Renal cortical epithelial cell (primary cell): ENCODE measurements around the gene SIVA1. TPM values are rescaled to one million over a fixed set of nuclear protein-coding genes. Genes with fewer than 3 reads are reported as not detected.

ENCODE experiments used
- total RNA-seq: library from RNA; depleted of rRNA; stranded (reverse); fragments of >200 nt; gene quantifications from 2 replicates; pipeline ENCODE4 v1.2.3, GENCODE V29; 2014

Gene SIVA1
- total RNA-seq, 1 donor from 2014 or later = 38.8 TPM

Other genes with a start within 250 kb of the SIVA1 start
- not detected in 2 replicates for gene C14orf180, start 173.4 kb upstream of the SIVA1 start, total RNA-seq
- not detected in 2 replicates for gene TMEM179, start 148.4 kb upstream of the SIVA1 start, total RNA-seq
- 51.2 and 80.9 TPM in 2 replicates for gene INF2, start 63.5 kb upstream of the SIVA1 start, total RNA-seq
- 0.87 and 2.8 TPM in 2 replicates for gene ADSS1, start 28.9 kb upstream of the SIVA1 start, total RNA-seq
- 191 and 261 TPM in 2 replicates for gene AKT1, start 42.6 kb downstream of the SIVA1 start, total RNA-seq
- 7.6 and 8.1 TPM in 2 replicates for gene ZBTB42, start 48.0 kb downstream of the SIVA1 start, total RNA-seq
- 31.3 and 40.1 TPM in 2 replicates for gene CEP170B, start 112.1 kb downstream of the SIVA1 start, total RNA-seq
- 0.05 TPM in 1 of 2 replicates, not detected in the other for gene PLD4, start 171.7 kb downstream of the SIVA1 start, total RNA-seq
- gene AHNAK2, start 225.2 kb downstream of the SIVA1 start, total RNA-seq = 33.2 and 60.5 TPM in 2 replicates
- 8.7 and 17.8 TPM in 2 replicates for gene CLBA1, start 232.6 kb downstream of the SIVA1 start, total RNA-seq